Sigmoid colon (tissue), 7 donors: ENCODE measurements around the gene CCNY. TPM values are rescaled to one million over a fixed set of nuclear protein-coding genes. Genes with fewer than 3 reads are reported as not detected.
A peak's percentile ranks its signal among the peaks of the same experiment; 100 is the strongest.

ENCODE experiments used
- DNase-seq: peaks from one replicate; pipeline ENCODE4 v3.0.0-alpha.2; 2019
- H3K27ac ChIP-seq, 4 donors: fragments of 200-600 bp; sonication (generic); one replicate each; pipeline ENCODE4 v1.5.1; 2016 to 2019; ENCODE audit warnings: mild to moderate bottlenecking in 1 of 4
- H3K27me3 ChIP-seq, 3 donors: fragments of 200-600 bp; sonication (generic); one replicate each; pipeline ENCODE4 v1.5.1; 2019; ENCODE audit warnings: mild to moderate bottlenecking in 1 of 3
- H3K36me3 ChIP-seq, 4 donors: fragments of 200-600 bp; sonication (generic); one replicate each; pipeline ENCODE4 v1.5.1; 2016 to 2019
- H3K4me1 ChIP-seq, 4 donors: fragments of 200-600 bp; sonication (generic); one replicate each; pipeline ENCODE4 v1.5.1; 2017 to 2019
- H3K4me3 ChIP-seq, 4 donors: fragments of 200-600 bp; sonication (generic); one replicate each; pipeline ENCODE4 v1.5.1; 2017 to 2019; ENCODE audit warnings: mild to moderate bottlenecking in 2 of 4, moderate library complexity in 1 of 4
- H3K9me3 ChIP-seq, 4 donors: fragments of 200-600 bp in 3 of 4; sonication (generic) in 3 of 4; one replicate each; pipeline versions ENCODE4 v1.5.1 to v1.6.1; 2013 to 2019
- CTCF ChIP-seq, 4 experiments: fragments of 450-650 bp in 3 of 4; fragments of 200-600 bp in 1 of 4; IDR thresholded peaks; one replicate each; pipeline ENCODE4 v1.5.1; 2016 to 2019; ENCODE audit warnings: antibody characterized with exemption in 4 of 4, mild to moderate bottlenecking in 3 of 4, moderate library complexity in 2 of 4
- EP300 ChIP-seq, 4 donors: sonication (generic); formaldehyde crosslinking; IDR thresholded peaks; one replicate each; pipeline ENCODE4 v1.6.1; 2017; ENCODE audit warnings: antibody characterized with exemption in 4 of 4
- POLR2A ChIP-seq, 2 donors: fragments of 450-650 bp; IDR thresholded peaks; one replicate each; pipeline ENCODE4 v1.6.1; 2016; ENCODE audit warnings: antibody characterized with exemption in 2 of 2, mild to moderate bottlenecking in 2 of 2, moderate library complexity in 2 of 2
- POLR2AphosphoS5 ChIP-seq, 4 donors: sonication (generic); formaldehyde crosslinking; IDR thresholded peaks; one replicate each; pipeline ENCODE4 v1.6.1; 2017; ENCODE audit warnings: antibody characterized with exemption in 4 of 4
- WGBS, 2 donors: extraction: QIAGEN DNeasy Blood & Tissue Kit; methylation state at CpG; one replicate each; pipeline ENCODE4 v1.1.7; 2013; 5-methylcytosine and 5-hydroxymethylcytosine counted together
- intact Hi-C: fragments of 100-400 bp; cut with DNase I; formaldehyde crosslinking; loops from one replicate; pipeline ENCODE4 v1.15.1; 2023
- polyA plus RNA-seq, 3 donors: library from polyadenylated mRNA; stranded (reverse); fragments of 200-250 nt; gene quantifications; one replicate each; pipeline ENCODE4 v1.2.3, GENCODE V29; 2013
- total RNA-seq, 4 donors: library from RNA; depleted of rRNA; stranded (reverse); fragments of >200 nt; gene quantifications; one replicate each; pipeline ENCODE4 v1.1.0, GENCODE V29; 2016
- donor health status: healthy with polysubstance abuse.
- donor health status: Bipolar disorder and iron deficiency.
- donor health status: healthy.

Gene CCNY
- total and polyA plus RNA-seq, 7 donors = 24.0 to 45.7 (median 35.7) TPM

- intact Hi-C loops = no loop called here
- no peak for TF ChIP-seq POLR2AphosphoS5 (IDR thresholded peaks at IDR 0.05)
- peak overlapping the region; percentile 53 to 84 (median 78) for H3K27ac ChIP-seq
Observed at GRCh38 chr10:35371731-35372130, 35.4 kb downstream of the CCNY start.

DNA sequence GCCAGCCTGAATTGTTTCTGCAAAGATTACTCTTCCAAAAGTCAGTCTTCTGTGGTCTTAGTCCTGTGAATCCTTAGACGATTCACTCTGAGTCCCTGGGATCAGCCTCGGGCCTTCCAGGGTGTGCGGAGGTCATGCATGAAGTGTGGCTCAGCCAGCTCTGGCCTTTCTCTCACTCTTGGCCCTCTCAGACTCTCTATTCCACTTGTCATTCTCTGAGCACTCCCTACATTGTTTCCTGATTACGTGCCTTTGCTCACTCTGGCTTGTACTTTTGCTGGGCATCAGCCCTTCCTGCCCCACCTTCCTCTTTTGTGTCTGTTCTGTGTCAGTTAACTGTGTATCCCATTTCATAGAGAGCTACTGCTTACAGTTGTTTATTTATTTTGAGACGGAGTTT lies 36.0 kb downstream of the CCNY start:
- Histone ChIP-seq H3K27me3 (no peaks in the 10 kb centered on the region), H3K4me1 (peaks cover 0 to 77% (median 68%) of the 10 kb centered on the region in 4 donors), H3K27ac (peak overlapping the region; percentile 53 to 84 (median 78)), H3K36me3 (no peaks in the 10 kb centered on the region), H3K4me3 (no peak overlapping the region), H3K9me3 (no peaks in the 10 kb centered on the region)
- DNase-seq = peak; percentile 83
- TF ChIP-seq POLR2A (IDR thresholded peaks at IDR 0.05) = no peak
- TF ChIP-seq EP300 (IDR thresholded peaks at IDR 0.05) = peak in 3 of 4 donors; percentile 49 to 71 (median 68)
- TF ChIP-seq POLR2AphosphoS5 (IDR thresholded peaks at IDR 0.05) = peak; percentile 46 to 92 (median 88)
- intact Hi-C loops = no loop called here
- 55 to 77% methylated on average over 5 of the region's 5 CpGs for WGBS, 2 donors

More at GRCh38 chr10:35371731-35372130, 35.4 kb downstream of the CCNY start:
- no peak for DNase-seq
- H3K4me1 ChIP-seq = peaks cover 0 to 76% (median 65%) of the 10 kb centered on the region in 4 donors
- no peak overlapping the region for H3K4me3 ChIP-seq
- no peaks in the 10 kb centered on the region for H3K9me3 ChIP-seq
- 80 to 91% methylated on average over 3 of the region's 3 CpGs for WGBS, 2 donors
- H3K27me3 ChIP-seq = no peaks in the 10 kb centered on the region
- no peaks in the 10 kb centered on the region for H3K36me3 ChIP-seq

DNA sequence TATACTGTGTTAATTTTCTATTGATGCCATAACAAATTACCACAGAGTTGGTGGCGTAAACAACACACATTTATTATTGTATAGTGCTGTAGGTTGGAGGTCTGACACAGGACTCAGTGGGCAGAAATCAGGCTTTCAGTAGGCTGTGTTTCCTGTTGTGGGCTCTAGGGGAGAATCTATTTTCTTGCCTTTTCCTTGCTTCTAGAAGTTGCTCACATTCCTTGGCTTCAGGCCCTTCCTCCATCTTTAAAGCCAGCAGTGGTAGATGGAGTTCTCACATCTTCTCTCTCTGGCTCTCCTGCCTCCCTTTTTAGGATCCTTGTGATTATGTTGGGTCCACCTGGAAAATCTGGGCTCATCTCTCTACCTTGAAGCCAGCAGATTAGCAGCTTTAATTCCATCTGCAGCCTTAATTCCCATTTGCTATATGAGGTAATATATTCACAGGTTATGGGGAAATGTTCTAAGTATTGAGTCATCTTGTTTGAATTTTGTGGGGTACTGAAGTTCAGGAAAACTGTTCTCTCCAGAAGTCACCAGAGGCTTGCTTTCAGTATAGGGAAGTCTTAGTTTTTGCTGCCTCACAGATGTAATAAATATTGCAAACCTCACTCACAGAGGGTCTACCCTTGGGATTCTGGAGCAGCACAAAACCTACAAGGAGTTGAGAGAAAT lies 38.9 kb downstream of the CCNY start:
- Histone ChIP-seq H3K27ac (no peak overlapping the region), H3K9me3 (no peaks in the 10 kb centered on the region), H3K4me1 (peaks cover 0 to 73% (median 61%) of the 10 kb centered on the region in 4 donors), H3K36me3 (no peaks in the 10 kb centered on the region), H3K27me3 (no peaks in the 10 kb centered on the region), H3K4me3 (no peak overlapping the region)
- intact Hi-C loops = no loop called here
- no peak for TF ChIP-seq POLR2AphosphoS5 (IDR thresholded peaks at IDR 0.05)
- no peak for TF ChIP-seq EP300 (IDR thresholded peaks at IDR 0.05)
- TF ChIP-seq POLR2A (IDR thresholded peaks at IDR 0.05) = no peak
- TF ChIP-seq CTCF (IDR thresholded peaks at IDR 0.05) = no peak
- DNase-seq = no peak
- WGBS, 2 donors = 96 to 100% methylated on average over 1 of the region's 1 CpG

DNA sequence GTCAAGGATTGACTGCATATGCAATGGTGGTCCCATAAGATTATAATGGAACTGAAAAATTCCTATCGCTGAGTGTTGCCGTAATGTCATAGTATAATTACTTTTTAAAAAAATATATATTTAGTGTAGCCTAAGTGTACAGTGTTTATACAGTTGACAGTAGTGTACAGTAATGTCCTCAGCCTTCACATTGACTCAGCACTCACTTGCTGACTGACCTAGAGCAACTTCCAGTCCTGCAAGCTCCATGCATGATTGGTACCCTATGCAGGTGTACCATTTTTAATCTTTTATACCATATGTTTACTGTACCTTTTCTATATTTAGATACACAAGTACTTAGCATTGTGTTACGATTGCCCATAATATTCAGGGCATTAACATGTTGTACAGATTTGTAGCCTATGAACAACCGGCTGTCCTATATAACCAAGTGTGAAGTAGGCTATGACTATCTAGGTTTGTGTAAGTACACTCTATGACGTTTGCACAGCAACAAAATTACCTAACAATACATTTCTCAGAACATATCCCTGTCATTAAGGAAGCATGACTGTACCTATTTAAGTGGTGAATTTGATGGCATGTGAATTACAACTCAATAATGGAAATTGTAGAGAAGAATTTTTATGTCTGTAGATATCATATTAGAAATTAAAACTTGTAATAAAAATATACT lies 40.9 kb downstream of the CCNY start:
- H3K27me3 ChIP-seq = no peaks in the 10 kb centered on the region
- TF ChIP-seq POLR2AphosphoS5 (IDR thresholded peaks at IDR 0.05) (no peak), EP300 (IDR thresholded peaks at IDR 0.05) (no peak), CTCF (IDR thresholded peaks at IDR 0.05) (no peak), POLR2A (IDR thresholded peaks at IDR 0.05) (no peak)
- DNase-seq = no peak
- peaks cover 0 to 69% (median 50%) of the 10 kb centered on the region in 4 donors for H3K4me1 ChIP-seq
- H3K9me3 ChIP-seq = no peaks in the 10 kb centered on the region
- no peak overlapping the region for H3K27ac ChIP-seq
- no peaks in the 10 kb centered on the region for H3K36me3 ChIP-seq
- WGBS, 2 donors = 72 to 82% methylated on average over 5 of the region's 5 CpGs
- no peak overlapping the region for H3K4me3 ChIP-seq
- intact Hi-C loops = no loop called here

DNA sequence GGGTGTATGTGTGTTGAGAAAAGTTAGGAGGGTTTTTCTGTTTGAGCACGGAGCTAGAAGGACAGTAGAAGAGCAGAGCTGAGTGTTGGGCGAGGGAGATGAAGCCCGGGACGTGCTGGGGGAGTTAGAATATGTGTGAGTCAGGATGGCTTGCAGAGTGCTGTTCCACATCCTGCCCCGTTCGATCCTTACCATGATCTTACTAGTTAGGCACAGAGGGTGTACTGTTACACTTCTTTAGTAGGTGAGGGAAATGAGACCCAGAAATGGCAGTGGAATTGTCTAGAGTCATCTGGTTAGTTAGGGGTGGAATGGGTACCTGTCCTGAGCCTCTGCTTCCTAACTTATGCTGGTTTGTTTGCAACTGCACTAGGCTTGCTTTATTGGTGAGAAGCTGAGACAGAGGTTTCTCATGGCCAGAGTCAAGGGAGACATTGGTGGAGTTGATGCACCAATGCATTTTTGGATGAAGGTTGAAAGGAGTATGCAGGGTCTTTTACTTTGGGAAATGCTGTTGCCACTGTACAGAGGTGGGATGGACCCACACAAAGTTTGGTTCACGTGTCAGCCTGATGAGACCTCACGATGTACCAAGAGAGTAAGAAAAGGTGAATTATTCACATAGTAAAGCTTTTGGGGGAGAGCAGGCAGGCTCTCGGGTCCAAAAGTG lies 42.4 kb downstream of the CCNY start:
- Histone ChIP-seq H3K4me3 (no peak overlapping the region), H3K36me3 (no peaks in the 10 kb centered on the region), H3K27ac (peak overlapping the region; percentile 7 to 38 (median 33)), H3K9me3 (no peaks in the 10 kb centered on the region), H3K27me3 (no peaks in the 10 kb centered on the region), H3K4me1 (peaks cover 0 to 61% (median 41%) of the 10 kb centered on the region in 4 donors)
- intact Hi-C loops = no loop called here
- TF ChIP-seq EP300 (IDR thresholded peaks at IDR 0.05) = no peak
- no peak for TF ChIP-seq POLR2AphosphoS5 (IDR thresholded peaks at IDR 0.05)
- 69 to 87% methylated on average over 9 of the region's 9 CpGs for WGBS, 2 donors
- no peak for DNase-seq
